ENCODE measurements around the gene ZC2HC1B.

DNA sequence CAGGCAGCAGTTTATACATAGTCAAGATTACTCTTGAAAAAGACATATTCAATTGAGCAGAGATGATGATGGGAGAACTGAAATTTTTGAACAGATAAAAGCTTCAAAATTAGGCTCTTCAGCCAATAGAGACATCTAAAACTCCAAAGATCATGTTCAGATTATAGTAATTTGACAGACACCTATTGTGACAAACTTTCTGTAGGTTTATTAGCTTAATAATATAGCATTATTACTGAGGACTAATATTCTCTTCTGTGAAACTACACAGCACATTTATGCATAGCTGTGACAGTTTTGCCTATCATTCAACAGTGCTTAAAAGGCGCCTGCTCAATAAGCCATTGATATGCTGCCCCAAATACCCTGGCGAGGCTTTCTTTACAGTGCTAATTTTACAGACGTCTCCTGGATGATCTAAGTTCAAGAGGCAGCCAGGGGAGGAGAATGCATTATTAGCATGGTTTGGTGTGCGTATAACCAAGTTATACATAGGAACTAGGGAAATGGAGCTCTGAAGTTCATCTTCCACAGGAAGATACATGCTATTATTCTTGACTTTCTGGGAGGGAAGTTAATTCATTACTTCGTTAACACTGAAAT is 122.3 kb downstream of the ZC2HC1B start:
- no peak for TF ChIP-seq TAF1 (IDR thresholded peaks at IDR 0.05; ENCODE audit: borderline replicate concordance, insufficient read depth, low read length)
- no peak for TF ChIP-seq REST (IDR thresholded peaks at IDR 0.05; ENCODE audit: insufficient read depth in 1 of 2, low read depth in 2 of 2, low read length in 2 of 2)
- TF ChIP-seq POLR2AphosphoS5 (IDR thresholded peaks at IDR 0.05; ENCODE audit: low read depth, low read length) = no peak

All from PFSK-1 (cell line).